NCI-H345 treated with DMSO at 0.1 percent for 48 hours (cell line): ENCODE measurements around the gene C19orf53.

Source experiments
- DNase-seq: peaks from one replicate; lab custom pipeline; 2025; ENCODE audit not compliant: unreplicated experiment; lab: John Stamatoyannopoulos, UW

C19orf53 gene

GRCh38 chr19:13795595-13796300 lies 21.5 kb downstream of the C19orf53 start:
- no peak for DNase-seq

- no peak for DNase-seq
Observed at GRCh38 chr19:13796301-13797057, 22.2 kb downstream of the C19orf53 start.

DNA sequence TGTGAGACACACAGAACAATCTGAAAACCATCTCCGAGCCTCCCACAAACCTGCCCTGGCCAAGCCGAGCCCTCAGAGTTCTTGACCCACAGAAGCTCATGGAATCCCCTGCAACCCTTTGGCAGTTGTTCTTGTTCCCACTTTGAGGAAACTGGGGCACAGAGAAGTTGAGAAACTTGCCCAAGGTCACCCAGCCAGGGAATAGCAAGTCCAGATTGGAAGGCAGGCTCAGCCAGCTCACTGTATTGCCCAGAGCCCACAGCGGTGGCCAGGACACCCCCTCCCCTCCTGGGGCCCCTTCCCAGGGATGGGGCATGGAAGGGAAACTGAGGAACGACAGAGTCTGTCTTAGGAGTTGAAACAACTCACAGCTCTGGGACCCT lies 22.8 kb downstream of the C19orf53 start:
- no peak for DNase-seq

GRCh38 chr19:13797870-13798269 lies 23.6 kb downstream of the C19orf53 start:
- DNase-seq: no peak

GRCh38 chr19:13799669-13800068 lies 25.4 kb downstream of the C19orf53 start:
- no peak for DNase-seq

DNA sequence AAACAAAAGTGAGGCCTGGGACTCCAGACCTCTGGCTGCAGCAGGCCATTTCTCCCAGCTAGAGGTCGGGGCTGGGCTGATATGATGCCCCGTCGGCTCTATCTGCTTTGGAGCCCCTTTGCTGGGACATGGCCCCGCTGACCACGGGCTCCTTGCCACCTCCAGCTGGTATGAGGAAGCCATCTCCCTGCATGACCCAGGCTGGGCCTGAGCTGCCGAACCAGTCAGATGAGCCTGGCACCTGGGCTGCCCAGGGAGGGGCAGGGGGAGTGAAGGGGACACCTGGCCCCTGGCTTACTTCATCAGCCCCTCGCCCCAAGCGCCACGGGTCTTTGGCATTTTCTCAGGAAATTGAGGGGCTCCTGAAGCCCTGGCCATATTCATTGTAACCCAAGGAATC lies 28.8 kb downstream of the C19orf53 start:
- no peak for DNase-seq

DNA sequence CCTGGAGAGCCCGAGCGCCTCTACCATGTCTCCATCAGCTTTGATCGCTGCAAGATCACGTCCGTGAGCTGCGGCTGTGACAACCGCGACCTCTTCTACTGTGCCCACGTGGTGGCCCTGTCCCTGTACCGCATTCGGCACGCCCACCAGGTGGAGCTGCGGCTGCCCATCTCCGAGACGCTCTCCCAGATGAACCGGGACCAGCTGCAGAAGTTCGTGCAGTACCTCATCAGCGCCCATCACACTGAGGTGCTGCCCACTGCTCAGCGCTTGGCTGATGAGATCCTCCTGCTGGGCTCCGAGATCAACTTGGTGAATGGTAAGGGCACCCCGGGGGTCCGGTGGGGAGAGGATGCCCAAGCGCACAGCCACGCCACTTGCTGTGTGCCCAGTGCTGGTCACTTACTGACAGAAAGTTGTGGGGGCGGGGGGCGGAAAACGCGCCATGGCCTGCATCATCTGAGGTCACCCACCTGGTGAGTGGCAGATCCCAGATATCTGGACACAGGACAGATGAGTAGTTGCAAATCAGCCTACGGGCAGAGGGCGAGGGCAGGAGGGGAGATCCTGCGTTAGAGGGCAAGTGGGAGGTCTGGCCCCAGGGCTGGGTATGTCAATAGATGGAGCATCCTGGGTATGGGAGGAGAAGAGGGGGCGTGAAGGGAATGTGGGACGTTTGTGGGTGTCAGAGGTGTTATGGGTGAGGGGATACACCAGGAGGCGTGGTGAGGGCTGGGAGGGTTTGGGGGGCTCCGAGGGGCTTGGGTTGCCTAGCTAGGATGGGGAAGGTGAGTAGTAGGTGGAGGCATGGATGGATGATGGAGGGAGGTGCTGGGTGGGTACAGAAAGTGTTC lies 30.8 kb downstream of the C19orf53 start:
- DNase-seq: no peak

GRCh38 chr19:13806728-13807127 lies 32.5 kb downstream of the C19orf53 start:
- no peak for DNase-seq

- no peak for DNase-seq
Observed at GRCh38 chr19:13807421-13808021, 33.3 kb downstream of the C19orf53 start.

GRCh38 chr19:13808856-13809255 lies 34.6 kb downstream of the C19orf53 start:
- no peak for DNase-seq

- DNase-seq: no peak
Observed at GRCh38 chr19:13812544-13812943, 38.3 kb downstream of the C19orf53 start.

DNA sequence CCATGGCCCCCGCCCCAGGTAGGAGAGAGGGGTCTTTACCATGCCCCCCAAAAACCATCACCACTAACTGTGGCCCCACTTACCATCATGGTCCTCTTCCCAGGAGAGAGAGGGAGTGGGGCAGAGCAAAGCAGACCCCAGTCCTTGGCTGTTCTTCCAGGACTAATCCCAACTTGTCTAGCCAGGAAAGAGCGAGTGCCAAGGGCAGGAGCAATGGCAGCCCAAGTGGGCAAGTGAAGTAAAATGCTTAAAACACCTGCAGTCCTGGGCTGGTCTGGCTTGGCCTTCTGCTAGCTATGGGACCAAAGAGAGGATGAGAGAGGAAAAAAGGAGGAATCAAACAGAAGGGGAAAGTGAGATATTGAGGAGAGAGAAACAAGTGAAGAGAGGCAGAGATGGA lies 38.9 kb downstream of the C19orf53 start:
- no peak for DNase-seq

- DNase-seq: no peak
Observed at GRCh38 chr19:13814550-13814949, 40.3 kb downstream of the C19orf53 start.

- DNase-seq: no peak
Observed at GRCh38 chr19:13817018-13817614, 42.9 kb downstream of the C19orf53 start.

DNA sequence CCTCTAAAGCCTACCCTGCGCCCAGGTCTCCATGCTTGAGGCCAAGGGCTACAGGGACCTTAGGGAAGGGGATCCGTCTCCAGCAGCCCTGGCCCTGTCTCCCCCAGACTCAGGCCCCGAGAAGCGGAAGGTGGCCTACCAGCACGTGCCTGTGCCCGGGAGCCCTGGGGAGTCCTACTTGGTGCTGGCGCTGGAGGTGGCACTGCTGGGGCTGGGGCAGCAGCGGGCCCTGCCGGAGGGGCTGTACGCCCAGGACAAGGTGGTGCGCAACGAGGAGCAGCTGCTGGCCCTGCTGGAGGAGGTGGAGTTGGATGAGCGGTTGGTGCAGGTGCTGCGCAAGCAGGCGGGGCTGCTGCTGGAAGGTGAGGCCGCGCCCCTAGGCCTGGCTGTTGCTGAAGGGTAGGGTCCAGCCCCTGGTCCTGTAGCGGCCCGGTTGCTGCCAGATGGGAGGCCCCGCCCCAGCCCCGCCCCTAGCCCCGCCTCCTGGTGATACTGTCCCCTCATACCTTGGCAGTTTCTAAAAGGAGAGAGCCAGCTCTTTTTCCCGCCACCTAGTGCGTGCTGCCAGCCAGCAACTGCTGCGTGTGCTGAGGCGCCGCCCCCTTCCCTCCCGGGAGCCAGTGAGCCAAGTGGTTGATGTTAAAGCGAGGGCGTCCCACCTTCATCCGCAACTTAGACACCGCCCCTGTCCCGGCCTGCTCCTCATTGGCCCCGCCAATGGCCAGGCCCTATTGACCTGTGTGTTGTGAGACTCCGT lies 43.5 kb downstream of the C19orf53 start:
- no peak for DNase-seq

- no peak for DNase-seq
Observed at GRCh38 chr19:13819238-13819637, 45.0 kb downstream of the C19orf53 start.

DNA sequence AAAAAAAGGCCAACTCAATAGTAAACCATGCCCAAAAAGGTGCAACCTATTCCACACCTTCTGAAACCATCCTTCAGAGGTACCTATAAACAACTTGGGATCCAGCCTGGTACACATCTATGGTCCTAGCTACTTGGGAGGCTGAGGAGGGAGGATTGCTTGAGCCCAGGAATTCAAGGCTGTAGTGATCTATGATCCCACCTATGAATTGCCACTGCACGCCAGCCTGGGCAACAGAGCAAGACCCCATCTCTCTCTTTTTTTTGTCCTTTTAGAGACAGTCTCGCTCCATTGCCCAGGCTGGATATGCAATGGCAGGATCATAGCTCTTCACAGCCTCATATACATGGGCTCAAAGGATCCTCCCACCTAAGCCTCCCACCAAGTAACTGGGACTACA lies 47.0 kb downstream of the C19orf53 start:
- no peak for DNase-seq

GRCh38 chr19:13823256-13823655 lies 49.0 kb downstream of the C19orf53 start:
- DNase-seq: no peak

- DNase-seq: no peak
Observed at GRCh38 chr19:13823901-13824300, 49.6 kb downstream of the C19orf53 start.

- no peak for DNase-seq
Observed at GRCh38 chr19:13824703-13825102, 50.4 kb downstream of the C19orf53 start.
